Skeletal muscle tissue (tissue), 4 donors: ENCODE results near the gene ALDH3A1. TPM values are rescaled to one million over a fixed set of nuclear protein-coding genes. Genes with fewer than 3 reads are reported as not detected.

Source experiments
- H3K27ac ChIP-seq: one replicate; pipeline ENCODE4 v1.7.0; 2013; ENCODE audit warnings: mild to moderate bottlenecking, low read depth, low read length, inconsistent platforms
- H3K27me3 ChIP-seq, 3 donors: one replicate each; pipeline ENCODE4 v1.7.0; 2013; ENCODE audit warnings: low read length in 3 of 3; ENCODE audit not compliant: control insufficient read depth in 3 of 3, insufficient read depth in 3 of 3
- H3K36me3 ChIP-seq, 3 donors: one replicate each; pipeline ENCODE4 v1.7.0; 2013; ENCODE audit warnings: low read length in 3 of 3; ENCODE audit not compliant: control insufficient read depth in 3 of 3, insufficient read depth in 3 of 3
- H3K4me1 ChIP-seq, 3 donors: one replicate each; pipeline ENCODE4 v1.7.0; 2013; ENCODE audit warnings: low read length in 3 of 3, mild to moderate bottlenecking in 3 of 3; ENCODE audit not compliant: control insufficient read depth in 3 of 3, insufficient read depth in 3 of 3
- H3K4me3 ChIP-seq, 3 donors: one replicate each; pipeline ENCODE4 v1.7.0; 2013; ENCODE audit warnings: low read length in 3 of 3
- H3K9ac ChIP-seq, 3 donors: one replicate each; pipeline ENCODE4 v1.7.0; 2013; ENCODE audit warnings: low read length in 3 of 3, mild to moderate bottlenecking in 3 of 3, moderate library complexity in 2 of 3, low read depth in 1 of 3
- H3K9me3 ChIP-seq, 3 donors: one replicate each; pipeline ENCODE4 v1.7.0; 2013; ENCODE audit warnings: low read length in 3 of 3; ENCODE audit not compliant: control insufficient read depth in 3 of 3
- total RNA-seq: library from RNA; depleted of rRNA; stranded (reverse); fragments of >200 nt; gene quantifications from one replicate; pipeline ENCODE4 v1.2.3, GENCODE V29; 2014
- donor health status: Osteomylitis.

The ALDH3A1 gene
- total RNA-seq, 1 donor from 2014 or later = not detected

- H3K27ac ChIP-seq = no peak overlapping the region
- H3K9ac ChIP-seq = no peak overlapping the region
- peaks cover 0 to 7% (median 3%) of the 10 kb centered on the region in 3 donors for H3K4me1 ChIP-seq
- H3K27me3 ChIP-seq = no peaks in the 10 kb centered on the region
- H3K4me3 ChIP-seq = no peak overlapping the region
- H3K36me3 ChIP-seq = no peaks in the 10 kb centered on the region
- H3K9me3 ChIP-seq = no peaks in the 10 kb centered on the region
Measured at GRCh38 chr17:19760746-19761145, 12.6 kb upstream of the ALDH3A1 start.

- Histone ChIP-seq H3K36me3 (no peaks in the 10 kb centered on the region), H3K4me1 (peaks cover 0 to 7% (median 3%) of the 10 kb centered on the region in 3 donors), H3K4me3 (no peak overlapping the region), H3K27ac (no peak overlapping the region), H3K27me3 (no peaks in the 10 kb centered on the region), H3K9me3 (no peaks in the 10 kb centered on the region), H3K9ac (no peak overlapping the region)
Measured at GRCh38 chr17:19759568-19760549, 11.8 kb upstream of the ALDH3A1 start.

GRCh38 chr17:19757536-19758180 lies 9.6 kb upstream of the ALDH3A1 start:
- Histone ChIP-seq H3K27ac (no peak overlapping the region), H3K36me3 (no peaks in the 10 kb centered on the region), H3K9me3 (no peaks in the 10 kb centered on the region), H3K27me3 (no peaks in the 10 kb centered on the region), H3K9ac (no peak overlapping the region), H3K4me3 (no peak overlapping the region), H3K4me1 (peaks cover 5 to 17% (median 15%) of the 10 kb centered on the region in 3 donors)

GRCh38 chr17:19756546-19756945 lies 8.4 kb upstream of the ALDH3A1 start:
- no peaks in the 10 kb centered on the region for H3K9me3 ChIP-seq
- no peak overlapping the region for H3K4me3 ChIP-seq
- H3K27ac ChIP-seq = no peak overlapping the region

GRCh38 chr17:19755821-19756510 lies 7.9 kb upstream of the ALDH3A1 start:
- Histone ChIP-seq H3K27me3 (no peaks in the 10 kb centered on the region), H3K4me3 (no peak overlapping the region), H3K9me3 (no peaks in the 10 kb centered on the region), H3K4me1 (peaks cover 8 to 16% (median 15%) of the 10 kb centered on the region in 3 donors), H3K36me3 (no peaks in the 10 kb centered on the region), H3K9ac (no peak overlapping the region), H3K27ac (no peak overlapping the region)

More at GRCh38 chr17:19756546-19756945, 8.4 kb upstream of the ALDH3A1 start:
- H3K4me1 ChIP-seq = peaks cover 8 to 16% (median 15%) of the 10 kb centered on the region in 3 donors
- no peaks in the 10 kb centered on the region for H3K27me3 ChIP-seq
- no peak overlapping the region for H3K9ac ChIP-seq
- H3K36me3 ChIP-seq = no peaks in the 10 kb centered on the region

- Histone ChIP-seq H3K36me3 (no peaks in the 10 kb centered on the region), H3K4me3 (no peak overlapping the region), H3K4me1 (peaks cover 8 to 16% (median 15%) of the 10 kb centered on the region in 3 donors), H3K9ac (no peak overlapping the region), H3K27me3 (no peaks in the 10 kb centered on the region), H3K27ac (no peak overlapping the region), H3K9me3 (no peaks in the 10 kb centered on the region)
Measured at GRCh38 chr17:19755392-19755791, 7.3 kb upstream of the ALDH3A1 start.

- peak overlapping the region; percentile 40 to 67 (median 45) for H3K4me3 ChIP-seq
- peak overlapping the region in 2 of 3 donors; percentile 11 to 60 for H3K9ac ChIP-seq
- peak overlapping the region; percentile 94 for H3K27ac ChIP-seq
Measured at GRCh38 chr17:19753661-19754463, 5.8 kb upstream of the ALDH3A1 start.

GRCh38 chr17:19753051-19753509 lies 5.0 kb upstream of the ALDH3A1 start:
- H3K27me3 ChIP-seq = no peaks in the 10 kb centered on the region
- no peaks in the 10 kb centered on the region for H3K9me3 ChIP-seq
- peak overlapping the region; percentile 94 for H3K27ac ChIP-seq
- peak overlapping the region in 2 of 3 donors; percentile 30 to 67 for H3K4me3 ChIP-seq
- peak overlapping the region; percentile 20 to 60 (median 45) for H3K9ac ChIP-seq
- H3K4me1 ChIP-seq = peaks cover 12 to 26% (median 20%) of the 10 kb centered on the region in 3 donors
- no peaks in the 10 kb centered on the region for H3K36me3 ChIP-seq

More at GRCh38 chr17:19753661-19754463, 5.8 kb upstream of the ALDH3A1 start:
- Histone ChIP-seq H3K4me1 (peaks cover 8 to 18% (median 15%) of the 10 kb centered on the region in 3 donors), H3K36me3 (no peaks in the 10 kb centered on the region), H3K27me3 (no peaks in the 10 kb centered on the region), H3K9me3 (no peaks in the 10 kb centered on the region)
